Transverse colon (tissue), 4 donors: ENCODE data around the gene MEIOB. TPM values are rescaled to one million over a fixed set of nuclear protein-coding genes. Genes with fewer than 3 reads are reported as not detected.

Source experiments
- DNase-seq: peaks from one replicate; pipeline ENCODE4 v3.0.0-alpha.2; 2019
- H3K27ac ChIP-seq, 4 donors: fragments of 200-600 bp; sonication (generic); 2 replicates each; pipeline ENCODE4 v1.5.1; 2016 to 2018; ENCODE audit warnings: inconsistent platforms in 4 of 4
- H3K27me3 ChIP-seq: fragments of 200-600 bp; sonication (generic); 2 replicates; pipeline ENCODE4 v1.5.1; 2017; ENCODE audit warnings: inconsistent platforms
- H3K36me3 ChIP-seq, 4 donors: fragments of 200-600 bp; sonication (generic); 2 replicates each; pipeline ENCODE4 v1.5.1; 2017 to 2019; ENCODE audit warnings: inconsistent platforms in 4 of 4
- H3K4me1 ChIP-seq, 4 donors: fragments of 200-600 bp; sonication (generic); 2 replicates each; pipeline ENCODE4 v1.5.1; 2017 to 2020; ENCODE audit warnings: inconsistent platforms in 4 of 4
- H3K4me3 ChIP-seq, 4 donors: fragments of 200-600 bp; sonication (generic); 1 replicate in 1 of 4; 2 replicates in 3 of 4; pipeline versions ENCODE4 v1.5.1 to v1.6.1; 2017 to 2019; ENCODE audit warnings: inconsistent platforms in 4 of 4
- H3K9me3 ChIP-seq, 2 donors: fragments of 200-600 bp; sonication (generic); 2 replicates each; pipeline ENCODE4 v1.5.1; 2017 to 2019; ENCODE audit warnings: inconsistent platforms in 2 of 2
- CTCF ChIP-seq, 5 experiments: fragments of 200-600 bp in 3 of 5; fragments of 450-650 bp in 2 of 5; sonication (generic) in 3 of 5; IDR thresholded peaks; 1 replicate in 2 of 5; 2 replicates in 3 of 5; pipeline ENCODE4 v1.5.1; 2016 to 2017; ENCODE audit warnings: antibody characterized with exemption in 5 of 5, inconsistent platforms in 3 of 5, mild to moderate bottlenecking in 2 of 5, moderate library complexity in 1 of 5
- EP300 ChIP-seq: sonication (generic); formaldehyde crosslinking; IDR thresholded peaks from one replicate; pipeline ENCODE4 v1.6.1; 2017; ENCODE audit warnings: antibody characterized with exemption, low read depth
- POLR2A ChIP-seq: fragments of 450-650 bp; IDR thresholded peaks from one replicate; pipeline ENCODE4 v1.6.1; 2016; ENCODE audit warnings: antibody characterized with exemption, mild to moderate bottlenecking, moderate library complexity
- POLR2AphosphoS5 ChIP-seq, 3 donors: sonication (generic); formaldehyde crosslinking; IDR thresholded peaks; one replicate each; pipeline ENCODE4 v1.6.1; 2016; ENCODE audit warnings: antibody characterized with exemption in 3 of 3
- WGBS, 2 donors: methylation state at CpG; one replicate each; pipeline ENCODE4 v1.1.5; 2018; ENCODE audit warnings: low coverage in 1 of 2; 5-methylcytosine and 5-hydroxymethylcytosine counted together
- in situ Hi-C, 4 donors: fragments of 200-750 bp; cut with MboI; loops; one replicate each; pipeline versions ENCODE4 v1.15.0 to v1.15.1; 2017; ENCODE audit warnings: low sequenced_read_pairs in 3 of 4, low pct_ligation_motif_present in 1 of 4, low pct_unique_long_range_greater_than_20kb in 1 of 4
- intact Hi-C: fragments of 100-400 bp; cut with DNase I; formaldehyde crosslinking; loops from one replicate; pipeline ENCODE4 v1.15.1; 2023; ENCODE audit warnings: low total_unique reads
- total RNA-seq, 4 donors: library from RNA; depleted of rRNA; stranded (reverse); fragments of >200 nt; gene quantifications; one replicate each; pipeline ENCODE4 v1.1.0, GENCODE V29; 2016

Gene MEIOB
- total RNA-seq, 4 donors from 2014 or later, result not detected

- intact Hi-C loops, result no loop called here
- no peak for TF ChIP-seq EP300
- TF ChIP-seq POLR2AphosphoS5 (IDR thresholded peaks at IDR 0.05), result no peak
- no peak for TF ChIP-seq POLR2A
- TF ChIP-seq CTCF (IDR thresholded peaks at IDR 0.05), result no peak
- H3K36me3 ChIP-seq, result peaks cover 0 to 35% (median 3%) of the 10 kb centered on the region in 4 donors
Observed at GRCh38 chr16:1818204-1818872, 53.6 kb downstream of the MEIOB start.

GRCh38 chr16:1817716-1818115 lies 54.2 kb downstream of the MEIOB start:
- H3K4me3 ChIP-seq, result no peak overlapping the region
- intact Hi-C loops (no loop called here), in situ Hi-C loops (no loop called here)
- no peak overlapping the region for H3K27ac ChIP-seq
- no peaks in the 10 kb centered on the region for H3K9me3 ChIP-seq
- peaks cover 0 to 5% (median 4%) of the 10 kb centered on the region in 4 donors for H3K4me1 ChIP-seq
- 94% methylated on average over 17 of the region's 17 CpGs; no CpG with 5 or more reads in 1 of the 2 donors for WGBS, 2 donors
- H3K27me3 ChIP-seq, result no peaks in the 10 kb centered on the region
- H3K36me3 ChIP-seq, result peaks cover 0 to 35% (median 3%) of the 10 kb centered on the region in 4 donors
- no peak for DNase-seq
- TF ChIP-seq POLR2A (no peak), CTCF (IDR thresholded peaks at IDR 0.05) (no peak), EP300 (no peak), POLR2AphosphoS5 (IDR thresholded peaks at IDR 0.05) (no peak)

More at GRCh38 chr16:1818204-1818872, 53.6 kb downstream of the MEIOB start:
- in situ Hi-C loops, result no loop called here
- 96% methylated on average over 23 of the region's 27 CpGs; no CpG with 5 or more reads in 1 of the 2 donors for WGBS, 2 donors
- H3K4me1 ChIP-seq, result no peaks in the 10 kb centered on the region
- H3K27me3 ChIP-seq, result no peaks in the 10 kb centered on the region
- no peak overlapping the region for H3K4me3 ChIP-seq
- no peak for DNase-seq
- no peak overlapping the region for H3K27ac ChIP-seq
- no peaks in the 10 kb centered on the region for H3K9me3 ChIP-seq

GRCh38 chr16:1817276-1817589 lies 54.7 kb downstream of the MEIOB start:
- Histone ChIP-seq H3K9me3 (no peaks in the 10 kb centered on the region), H3K36me3 (peaks cover 0 to 30% (median 3%) of the 10 kb centered on the region in 4 donors), H3K27me3 (no peaks in the 10 kb centered on the region), H3K4me3 (no peak overlapping the region), H3K27ac (no peak overlapping the region), H3K4me1 (peaks cover 0 to 8% (median 6%) of the 10 kb centered on the region in 4 donors)
- no peak for DNase-seq
- in situ Hi-C loops (no loop called here), intact Hi-C loops (no loop called here)
- TF ChIP-seq POLR2AphosphoS5 (IDR thresholded peaks at IDR 0.05) (no peak), CTCF (IDR thresholded peaks at IDR 0.05) (no peak), EP300 (no peak)
- 95% methylated on average over 9 of the region's 9 CpGs; no CpG with 5 or more reads in 1 of the 2 donors for WGBS, 2 donors

- TF ChIP-seq EP300, result no peak
- TF ChIP-seq POLR2A, result no peak
- no peak for TF ChIP-seq CTCF (IDR thresholded peaks at IDR 0.05)
- no peak for TF ChIP-seq POLR2AphosphoS5 (IDR thresholded peaks at IDR 0.05)
- DNase-seq, result no peak
- no peak overlapping the region for H3K4me3 ChIP-seq
- H3K27ac ChIP-seq, result no peak overlapping the region
- intact Hi-C loops (no loop called here), in situ Hi-C loops (no loop called here)
- H3K36me3 ChIP-seq, result peaks cover 0 to 24% (median 3%) of the 10 kb centered on the region in 4 donors
- no peaks in the 10 kb centered on the region for H3K9me3 ChIP-seq
- no peaks in the 10 kb centered on the region for H3K27me3 ChIP-seq
- 74 to 92% methylated on average over 4 to 33 of the region's 40 CpGs for WGBS, 2 donors
- peaks cover 0 to 8% (median 6%) of the 10 kb centered on the region in 4 donors for H3K4me1 ChIP-seq
Observed at GRCh38 chr16:1816396-1817275, 55.3 kb downstream of the MEIOB start.
